ENCODE data around the gene ESYT2. TPM values are rescaled to one million over a fixed set of nuclear protein-coding genes. Genes with fewer than 3 reads are reported as not detected.

ESYT2 gene
- total RNA-seq, 1 experiment from 2014 or later: 68.2 TPM

- ChIA-PET CTCF (no interaction called here), POLR2A (no interaction called here), RAD21 (ENCODE audit: low non-redundant PET in 1 of 2, low total read pairs in 2 of 2, uncharacterized antibody in 2 of 2, unreplicated experiment in 2 of 2) (no interaction called here)
- Histone ChIP-seq H3K4me3 (replicated peaks in 1 of 2; ENCODE audit: low read depth in 1 of 2, low read length in 2 of 2) (no peak overlapping the region), H3K79me2 (ENCODE audit: insufficient read depth, low read length) (peaks cover 83% of the 10 kb centered on the region), H3K4me2 (ENCODE audit: low read length) (no peak overlapping the region), H2AFZ (ENCODE audit: low read depth, low read length, poor library complexity, severe bottlenecking) (no peak overlapping the region), H3K36me3 (ENCODE audit: control insufficient read depth in 1 of 2, insufficient read depth in 2 of 2, low read length in 2 of 2) (0 out of 4 replicates have a peak, but pooled peaks cover 0 to 3% of the 10 kb centered on the region in 2 experiments), H3K9me3 (ENCODE audit: control insufficient read depth in 1 of 2, insufficient read depth in 1 of 2, low read depth in 1 of 2, low read length in 2 of 2) (no peaks in the 10 kb centered on the region), H3K9me2 (ENCODE audit: insufficient read depth) (no peaks in the 10 kb centered on the region), H4K20me1 (ENCODE audit: insufficient read depth) (peaks cover 8% of the 10 kb centered on the region; the same call in 1 of the 2 replicates), H3K9ac (ENCODE audit: low read length) (no peak overlapping the region), H3K27me3 (ENCODE audit: insufficient read depth, low read length) (no peaks in the 10 kb centered on the region), H3K4me1 (ENCODE audit: control insufficient read depth in 1 of 2, insufficient read depth in 2 of 2, low read length in 2 of 2) (peaks cover 29 to 61% of the 10 kb centered on the region in 2 experiments), H3K27ac (ENCODE audit: low read depth, low read length) (no peak overlapping the region)
- no peak for DNase-seq (ENCODE audit: low read depth, low spot score)
- no TSS peak for BruUV-seq (replicated peaks)
- no peak for ATAC-seq
- no peak for TF ChIP-seq REST (IDR thresholded peaks at IDR 0.05; ENCODE audit: low read depth)
- TF ChIP-seq FOSL1 (IDR thresholded peaks at IDR 0.05; ENCODE audit: low read depth): no peak
- no peak for TF ChIP-seq POLR2AphosphoS5 (IDR thresholded peaks at IDR 0.05; ENCODE audit: low read depth, low read length)
- no peak for TF ChIP-seq RAD21 (IDR thresholded peaks at IDR 0.05; ENCODE audit: low read depth)
- TF ChIP-seq EGR1 (IDR thresholded peaks at IDR 0.05; ENCODE audit: low read depth): no peak
- TF ChIP-seq CEBPB (IDR thresholded peaks at IDR 0.05; ENCODE audit: low read depth): no peak
- no peak for TF ChIP-seq YY1 (IDR thresholded peaks at IDR 0.05; ENCODE audit: extremely low read depth, insufficient replicate concordance, low read depth, low read length)
- TF ChIP-seq ZNF274 (IDR thresholded peaks at IDR 0.05; ENCODE audit: low read depth, low read length): no peak
- no peak for TF ChIP-seq ZBTB33 (IDR thresholded peaks at IDR 0.05; ENCODE audit: extremely low read depth, insufficient replicate concordance, low read length)
- TF ChIP-seq EZH2 (IDR thresholded peaks at IDR 0.05): no peak
- TF ChIP-seq SRF (IDR thresholded peaks at IDR 0.05; ENCODE audit: low read depth): no peak
- TF ChIP-seq ZFX (IDR thresholded peaks at IDR 0.05): no peak
- no peak for TF ChIP-seq EZH2phosphoT487 (IDR thresholded peaks at IDR 0.05; ENCODE audit: borderline replicate concordance)
- TF ChIP-seq CTCF (IDR thresholded peaks at IDR 0.05 in 2 of 3, conservative IDR thresholded peaks at IDR 0.05 in 1 of 3; ENCODE audit: borderline replicate concordance in 1 of 3, insufficient read depth in 1 of 3, low read depth in 2 of 3, low read length in 2 of 3): no peak
- TF ChIP-seq TCF7L2 (IDR thresholded peaks at IDR 0.05; ENCODE audit: borderline replicate concordance, extremely low read depth, insufficient read depth, insufficient read length): no peak
- no peak for TF ChIP-seq JUND (IDR thresholded peaks at IDR 0.05)
- intact Hi-C loops (cut with micrococcal nuclease): loop anchor here (10.0 kb wide), 1 partner anchor 121 kb away; the partner anchor contains the start of gene NCAPG2
Measured at GRCh38 chr7:158825628-158826289, 3.5 kb downstream of the ESYT2 start.

Data from HCT116 (cell line).